T-helper 17 cell (primary cell): ENCODE results near the gene RGP1. TPM values are rescaled to one million over a fixed set of nuclear protein-coding genes. Genes with fewer than 3 reads are reported as not detected.

ENCODE experiments used
- ATAC-seq: fragments of 150-1000 bp; cut with Tn5 transposase; 2 replicates; pipeline ENCODE4 v1.10.0; 2021; ENCODE audit warnings: mild to moderate bottlenecking, moderate library complexity
- DNase-seq, 3 donors: peaks; one replicate each; pipeline versions ENCODE4 v3.0.0 to v3.0.0-alpha.2; 2020 to 2021
- H3K9me3 ChIP-seq: one replicate; pipeline ENCODE4 v1.7.0; 2013; ENCODE audit warnings: low read length, mild to moderate bottlenecking; ENCODE audit not compliant: control insufficient read depth, poor library complexity, severe bottlenecking
- H3K27ac Mint-ChIP-seq: one replicate; pipeline ENCODE4 v1.8.0; 2022; ENCODE audit warnings: mild to moderate bottlenecking, moderate library complexity, mixed read lengths
- H3K27me3 Mint-ChIP-seq: one replicate; pipeline ENCODE4 v1.8.0; 2022; ENCODE audit warnings: mixed read lengths
- H3K36me3 Mint-ChIP-seq: one replicate; pipeline ENCODE4 v1.8.0; 2022; ENCODE audit warnings: low read depth, mixed read lengths
- H3K4me1 Mint-ChIP-seq: one replicate; pipeline ENCODE4 v1.8.0; 2022; ENCODE audit warnings: mild to moderate bottlenecking, mixed read lengths
- H3K4me3 Mint-ChIP-seq: one replicate; pipeline ENCODE4 v1.8.0; 2022; ENCODE audit warnings: mild to moderate bottlenecking, moderate library complexity, mixed read lengths
- total RNA-seq, 4 donors: library from RNA in 2 of 4; stranded (reverse) in 2 of 4; gene quantifications; one replicate each; pipeline ENCODE4 v1.2.3 and lab custom pipeline; 2022 to 2026

The RGP1 gene
- total RNA-seq, 2 donors from 2014 or later, result 25.5 to 26.5 TPM

GRCh38 chr9:35740243-35740642, 8.8 kb upstream of the RGP1 start:
- Mint-ChIP-seq H3K4me3 (no peak overlapping the region), H3K27ac (no peak overlapping the region), H3K27me3 (no peaks in the 10 kb centered on the region), H3K4me1 (peaks cover 25% of the 10 kb centered on the region), H3K36me3 (peaks cover 4% of the 10 kb centered on the region)
- no peak for DNase-seq
- H3K9me3 ChIP-seq, result no peaks in the 10 kb centered on the region
- ATAC-seq, result no peak

GRCh38 chr9:35741740-35742139, 7.3 kb upstream of the RGP1 start:
- peaks cover 33% of the 10 kb centered on the region for H3K4me1 Mint-ChIP-seq
- peaks cover 8% of the 10 kb centered on the region for H3K36me3 Mint-ChIP-seq
- no peaks in the 10 kb centered on the region for H3K9me3 ChIP-seq
- no peak for DNase-seq
- peak; percentile 78 for ATAC-seq
- H3K4me3 Mint-ChIP-seq, result peak overlapping the region; percentile 63
- H3K27me3 Mint-ChIP-seq, result no peaks in the 10 kb centered on the region
- H3K27ac Mint-ChIP-seq, result peak overlapping the region; percentile 45

- DNase-seq (no peak), ATAC-seq (no peak)
- Mint-ChIP-seq H3K4me1 (peaks cover 43% of the 10 kb centered on the region), H3K4me3 (no peak overlapping the region), H3K27me3 (no peaks in the 10 kb centered on the region), H3K27ac (peak overlapping the region; percentile 16), H3K36me3 (peaks cover 8% of the 10 kb centered on the region)
- no peaks in the 10 kb centered on the region for H3K9me3 ChIP-seq
Measured at GRCh38 chr9:35743452-35743851, 5.6 kb upstream of the RGP1 start.

- H3K27me3 Mint-ChIP-seq, result no peaks in the 10 kb centered on the region
- H3K4me3 Mint-ChIP-seq, result no peak overlapping the region
- H3K36me3 Mint-ChIP-seq, result peaks cover 8% of the 10 kb centered on the region
- DNase-seq, result no peak
- H3K27ac Mint-ChIP-seq, result no peak overlapping the region
- peaks cover 40% of the 10 kb centered on the region for H3K4me1 Mint-ChIP-seq
- ATAC-seq, result no peak
- no peaks in the 10 kb centered on the region for H3K9me3 ChIP-seq
Measured at GRCh38 chr9:35743880-35744518, 5.1 kb upstream of the RGP1 start.

- H3K9me3 ChIP-seq, result no peaks in the 10 kb centered on the region
- H3K4me3 Mint-ChIP-seq, result peak overlapping the region; percentile 73
- H3K36me3 Mint-ChIP-seq, result peaks cover 10% of the 10 kb centered on the region
- peaks cover 47% of the 10 kb centered on the region for H3K4me1 Mint-ChIP-seq
- DNase-seq (no peak), ATAC-seq (no peak)
- no peaks in the 10 kb centered on the region for H3K27me3 Mint-ChIP-seq
- peak overlapping the region; percentile 88 for H3K27ac Mint-ChIP-seq
Measured at GRCh38 chr9:35745569-35745968, 3.5 kb upstream of the RGP1 start.

- ATAC-seq (no peak), DNase-seq (no peak)
- Mint-ChIP-seq H3K27ac (peak overlapping the region; percentile 88), H3K4me1 (peaks cover 47% of the 10 kb centered on the region), H3K36me3 (peaks cover 10% of the 10 kb centered on the region), H3K4me3 (peak overlapping the region; percentile 90), H3K27me3 (no peaks in the 10 kb centered on the region)
- no peaks in the 10 kb centered on the region for H3K9me3 ChIP-seq
Measured at GRCh38 chr9:35746583-35746982, 2.5 kb upstream of the RGP1 start.

- Mint-ChIP-seq H3K4me1 (peaks cover 44% of the 10 kb centered on the region), H3K27me3 (no peaks in the 10 kb centered on the region), H3K4me3 (peak overlapping the region; percentile 90), H3K36me3 (peaks cover 15% of the 10 kb centered on the region), H3K27ac (peak overlapping the region; percentile 61)
- no peak for DNase-seq
- H3K9me3 ChIP-seq, result no peaks in the 10 kb centered on the region
- ATAC-seq, result peak; percentile 16
Measured at GRCh38 chr9:35748242-35748857, 737 bp upstream of the RGP1 start.

- Mint-ChIP-seq H3K36me3 (peaks cover 14% of the 10 kb centered on the region), H3K4me3 (peak overlapping the region; percentile 98), H3K4me1 (peaks cover 46% of the 10 kb centered on the region), H3K27ac (peak overlapping the region; percentile 94), H3K27me3 (no peaks in the 10 kb centered on the region)
- peak in 2 of 3 donors; percentile 19 to 22 for DNase-seq
- peak; percentile 68 for ATAC-seq
- H3K9me3 ChIP-seq, result no peaks in the 10 kb centered on the region
Measured at GRCh38 chr9:35749515-35750255, 598 bp downstream of the RGP1 start.

GRCh38 chr9:35750256-35750531, 1.1 kb downstream of the RGP1 start:
- peaks cover 44% of the 10 kb centered on the region for H3K4me1 Mint-ChIP-seq
- H3K4me3 Mint-ChIP-seq, result peak overlapping the region; percentile 98
- H3K27me3 Mint-ChIP-seq, result no peaks in the 10 kb centered on the region
- H3K36me3 Mint-ChIP-seq, result peaks cover 14% of the 10 kb centered on the region
- DNase-seq, result no peak
- H3K27ac Mint-ChIP-seq, result peak overlapping the region; percentile 94
- ATAC-seq, result no peak
- no peaks in the 10 kb centered on the region for H3K9me3 ChIP-seq

GRCh38 chr9:35753466-35753865, 4.4 kb downstream of the RGP1 start:
- ATAC-seq (no peak), DNase-seq (no peak)
- Mint-ChIP-seq H3K27ac (no peak overlapping the region), H3K36me3 (peaks cover 12% of the 10 kb centered on the region), H3K4me3 (no peak overlapping the region), H3K27me3 (no peaks in the 10 kb centered on the region), H3K4me1 (peaks cover 40% of the 10 kb centered on the region)
- no peaks in the 10 kb centered on the region for H3K9me3 ChIP-seq

GRCh38 chr9:35754264-35754663, 5.2 kb downstream of the RGP1 start, which contains the start of gene MSMP:
TSS of gene MSMP (minus strand) at chr9:35754276. CDS start at chr9:35754129, 147 bp downstream.
- ATAC-seq, result no peak
- H3K9me3 ChIP-seq, result no peaks in the 10 kb centered on the region
- Mint-ChIP-seq H3K36me3 (peaks cover 12% of the 10 kb centered on the region), H3K4me1 (peaks cover 45% of the 10 kb centered on the region), H3K4me3 (no peak within 1 kb of the TSS), H3K27ac (no peak within 1 kb of the TSS), H3K27me3 (no peaks in the 10 kb centered on the region)
- no peak for DNase-seq

GRCh38 chr9:35755071-35755470, 6.0 kb downstream of the RGP1 start:
- Mint-ChIP-seq H3K27ac (peak overlapping the region; percentile 92), H3K36me3 (peaks cover 10% of the 10 kb centered on the region), H3K27me3 (no peaks in the 10 kb centered on the region), H3K4me3 (no peak overlapping the region), H3K4me1 (peaks cover 37% of the 10 kb centered on the region)
- DNase-seq (no peak), ATAC-seq (no peak)
- H3K9me3 ChIP-seq, result no peaks in the 10 kb centered on the region

- peak overlapping the region; percentile 92 for H3K27ac Mint-ChIP-seq
- peaks cover 37% of the 10 kb centered on the region for H3K4me1 Mint-ChIP-seq
- H3K4me3 Mint-ChIP-seq, result peak overlapping the region; percentile 99
- no peaks in the 10 kb centered on the region for H3K9me3 ChIP-seq
- ATAC-seq, result peak; percentile 94
- DNase-seq, result peak; percentile 55 to 67 (median 57)
- H3K27me3 Mint-ChIP-seq, result no peaks in the 10 kb centered on the region
- peaks cover 10% of the 10 kb centered on the region for H3K36me3 Mint-ChIP-seq
Measured at GRCh38 chr9:35756275-35757225, 7.5 kb downstream of the RGP1 start.
